K562 (cell line): ENCODE measurements around the gene CENPX. TPM values are rescaled to one million over a fixed set of nuclear protein-coding genes. Genes with fewer than 3 reads are reported as not detected.

Source experiments
- BCOR ChIP-seq: fragments of 450-650 bp; IDR thresholded peaks from 2 replicates; pipeline ENCODE4 v1.6.1; 2016
- DIDO1 ChIP-seq: fragments of 450-650 bp; IDR thresholded peaks from 2 replicates; pipeline ENCODE4 v1.6.1; 2016; ENCODE audit warnings: low read depth, missing biosample characterization, missing genetic modification characterization
- EGR1 ChIP-seq: fragments of 450-650 bp; conservative IDR thresholded peaks from 2 replicates; pipeline ENCODE4 v1.6.1; 2017; ENCODE audit warnings: mild to moderate bottlenecking
- ETV6 ChIP-seq, 3 experiments: fragments of 150-350 bp in 1 of 3; sonication (generic) in 1 of 3; formaldehyde crosslinking in 1 of 3; IDR thresholded peaks; 2 replicates each; pipeline versions ENCODE4 v1.6.1 to v1.8.0; 2014 to 2022; ENCODE audit warnings: borderline replicate concordance in 2 of 3, low read depth in 2 of 3, antibody characterized with exemption in 1 of 3, low read length in 1 of 3, mild to moderate bottlenecking in 1 of 3, missing genetic modification reagents in 1 of 3
- NCOA4 ChIP-seq: fragments of 450-650 bp; IDR thresholded peaks from 2 replicates; pipeline ENCODE4 v1.6.1; 2018; ENCODE audit warnings: mild to moderate bottlenecking; ENCODE audit not compliant: partially characterized antibody
- POLR2B ChIP-seq: fragments of 450-650 bp; IDR thresholded peaks from 2 replicates; pipeline ENCODE4 v1.6.1; 2018; ENCODE audit warnings: low read depth; ENCODE audit not compliant: partially characterized antibody
- PTBP1 ChIP-seq: fragments of 200-400 bp; formaldehyde crosslinking; IDR thresholded peaks from 2 replicates; pipeline ENCODE4 v1.6.1; 2017; ENCODE audit warnings: low read depth, low read length
- RUNX1 ChIP-seq: sonication (generic); IDR thresholded peaks from 2 replicates; pipeline ENCODE4 v1.6.1; 2016; ENCODE audit warnings: antibody characterized with exemption, low read depth
- SRSF1 ChIP-seq: fragments of 200-400 bp; formaldehyde crosslinking; IDR thresholded peaks from 2 replicates; pipeline ENCODE4 v1.6.1; 2017; ENCODE audit warnings: mild to moderate bottlenecking, low read depth, low read length, moderate library complexity
- ZNF57 ChIP-seq: fragments of 450-650 bp; formaldehyde crosslinking; IDR thresholded peaks from 2 replicates; pipeline ENCODE4 v1.4.0; 2020; ENCODE audit warnings: mild to moderate bottlenecking, moderate library complexity
- ZNF778 ChIP-seq: fragments of 450-650 bp; formaldehyde crosslinking; IDR thresholded peaks from 2 replicates; pipeline ENCODE4 v1.4.0; 2020; ENCODE audit warnings: mild to moderate bottlenecking, moderate library complexity
- polyA plus RNA-seq, 8 experiments: library from polyadenylated mRNA; depleted of rRNA in 4 of 8; stranded (reverse) in 5 of 8; unstranded in 3 of 8; fragments of >200 nt; fragmentation: Nextera tagmentation in 2 of 8; fragmentation: Illumina TruSeq in 1 of 8; extraction: Ambion mirVana in 2 of 8; extraction: Trizol in 1 of 8; gene quantifications; 2 replicates each; pipeline versions ENCODE4 v1.2.1 to v1.2.3, GENCODE V29; 2011 to 2014; ENCODE audit warnings: inconsistent platforms in 1 of 8, missing spikeins in 1 of 8
- total RNA-seq, 7 experiments: library from RNA; depleted of rRNA in 6 of 7; stranded (reverse); fragments of >200 nt in 6 of 7; fragmentation: Illumina TruSeq in 2 of 7; extraction: Trizol in 2 of 7; gene quantifications; 2 replicates each; pipeline versions ENCODE4 v1.2.1 to v1.2.3, GENCODE V29; 2011 to 2021; ENCODE audit warnings: low replicate concordance in 1 of 7
- TF ChIP-seq, protein P1 (sequence below), 2 experiments: fragments of 450-650 bp in 1 of 2; sonication (generic) in 1 of 2; formaldehyde crosslinking; conservative IDR thresholded peaks; 2 replicates each; pipeline versions ENCODE4 v1.4.0 to v1.8.1; 2020 to 2022; ENCODE audit warnings: mild to moderate bottlenecking in 1 of 2, missing genetic modification reagents in 1 of 2
- TF ChIP-seq, protein P2 (sequence below), 2 experiments: fragments of 450-650 bp; IDR thresholded peaks; 2 replicates each; pipeline ENCODE4 v1.6.1; 2018; ENCODE audit warnings: mild to moderate bottlenecking in 2 of 2, low read depth in 1 of 2; ENCODE audit not compliant: partially characterized antibody in 2 of 2
- TF ChIP-seq, protein P3 (sequence below): fragments of 450-650 bp; formaldehyde crosslinking; IDR thresholded peaks from 2 replicates; pipeline ENCODE4 v1.4.0; 2020; ENCODE audit warnings: mild to moderate bottlenecking, moderate library complexity
- TF ChIP-seq, protein P4 (sequence below), 2 experiments: IDR thresholded peaks; 2 replicates each; pipeline ENCODE4 v1.6.1; 2012; ENCODE audit warnings: improper control_type of control experiment in 2 of 2, low read depth in 2 of 2, low read length in 2 of 2, borderline replicate concordance in 1 of 2
- TF ChIP-seq, protein P5 (sequence below): fragments of 450-650 bp; IDR thresholded peaks from 2 replicates; pipeline ENCODE4 v1.6.1; 2016; ENCODE audit warnings: borderline replicate concordance

The CENPX gene
- total and polyA plus RNA-seq, 9 of the 15 experiments (the other 6 are each of a cell fraction or from before 2014, with no cell fraction given) = 32.7 to 352 (median 127) TPM

DNA sequence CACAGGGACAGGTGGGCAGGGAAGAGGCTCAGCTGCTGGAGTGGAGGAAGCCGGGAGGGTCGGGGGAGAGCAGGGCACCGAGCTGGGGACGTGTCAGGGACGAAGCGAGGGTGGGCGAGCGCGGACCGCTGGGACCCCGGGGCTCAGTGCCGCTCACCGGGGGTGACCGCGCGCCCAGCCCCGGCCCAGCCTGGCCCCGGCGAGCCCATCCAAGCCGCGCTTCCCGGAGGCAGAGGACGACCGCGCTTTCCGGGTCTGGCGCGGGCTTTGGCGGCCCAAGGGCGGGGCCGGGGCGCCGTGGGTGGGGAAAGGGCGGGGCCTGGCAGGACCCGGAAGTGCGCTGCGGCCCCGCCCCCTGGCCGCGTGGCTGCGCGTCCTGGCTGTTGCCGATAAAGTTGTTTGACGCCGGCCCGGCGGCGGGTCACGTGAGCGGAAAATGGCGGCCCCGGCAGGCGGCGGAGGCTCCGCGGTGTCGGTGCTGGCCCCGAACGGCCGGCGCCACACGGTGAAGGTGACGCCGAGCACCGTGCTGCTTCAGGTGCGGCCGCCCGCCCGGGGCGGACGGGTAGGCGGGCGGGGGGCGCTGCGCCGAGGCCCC, 45.4 kb downstream of the CENPX start, which contains the start of gene ASPSCR1 (continued):
- TF ChIP-seq, protein P1, sequence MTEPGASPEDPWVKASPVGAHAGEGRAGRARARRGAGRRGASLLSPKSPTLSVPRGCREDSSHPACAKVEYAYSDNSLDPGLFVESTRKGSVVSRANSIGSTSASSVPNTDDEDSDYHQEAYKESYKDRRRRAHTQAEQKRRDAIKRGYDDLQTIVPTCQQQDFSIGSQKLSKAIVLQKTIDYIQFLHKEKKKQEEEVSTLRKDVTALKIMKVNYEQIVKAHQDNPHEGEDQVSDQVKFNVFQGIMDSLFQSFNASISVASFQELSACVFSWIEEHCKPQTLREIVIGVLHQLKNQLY (CRISPR knock-in tag; conservative IDR thresholded peaks at IDR 0.05) = no peak
- TF ChIP-seq ETV6 (IDR thresholded peaks at IDR 0.05; ENCODE audit: borderline replicate concordance in 1 of 2, low read depth in 2 of 2, low read length in 1 of 2) (no peak), ETV6 (CRISPR knock-in tag; IDR thresholded peaks at IDR 0.05; ENCODE audit: borderline replicate concordance) (no peak), PTBP1 (no peak), DIDO1 (tag) (no peak; the same call in 1 of the 2 replicates), ZNF57 (no peak), EGR1 (no peak; the same call in 1 of the 2 replicates), ZNF778 (no peak), BCOR (no peak), SRSF1 (no peak), RUNX1 (no peak), NCOA4 (no peak), POLR2B (peak; percentile 51)
- TF ChIP-seq, protein P2, sequence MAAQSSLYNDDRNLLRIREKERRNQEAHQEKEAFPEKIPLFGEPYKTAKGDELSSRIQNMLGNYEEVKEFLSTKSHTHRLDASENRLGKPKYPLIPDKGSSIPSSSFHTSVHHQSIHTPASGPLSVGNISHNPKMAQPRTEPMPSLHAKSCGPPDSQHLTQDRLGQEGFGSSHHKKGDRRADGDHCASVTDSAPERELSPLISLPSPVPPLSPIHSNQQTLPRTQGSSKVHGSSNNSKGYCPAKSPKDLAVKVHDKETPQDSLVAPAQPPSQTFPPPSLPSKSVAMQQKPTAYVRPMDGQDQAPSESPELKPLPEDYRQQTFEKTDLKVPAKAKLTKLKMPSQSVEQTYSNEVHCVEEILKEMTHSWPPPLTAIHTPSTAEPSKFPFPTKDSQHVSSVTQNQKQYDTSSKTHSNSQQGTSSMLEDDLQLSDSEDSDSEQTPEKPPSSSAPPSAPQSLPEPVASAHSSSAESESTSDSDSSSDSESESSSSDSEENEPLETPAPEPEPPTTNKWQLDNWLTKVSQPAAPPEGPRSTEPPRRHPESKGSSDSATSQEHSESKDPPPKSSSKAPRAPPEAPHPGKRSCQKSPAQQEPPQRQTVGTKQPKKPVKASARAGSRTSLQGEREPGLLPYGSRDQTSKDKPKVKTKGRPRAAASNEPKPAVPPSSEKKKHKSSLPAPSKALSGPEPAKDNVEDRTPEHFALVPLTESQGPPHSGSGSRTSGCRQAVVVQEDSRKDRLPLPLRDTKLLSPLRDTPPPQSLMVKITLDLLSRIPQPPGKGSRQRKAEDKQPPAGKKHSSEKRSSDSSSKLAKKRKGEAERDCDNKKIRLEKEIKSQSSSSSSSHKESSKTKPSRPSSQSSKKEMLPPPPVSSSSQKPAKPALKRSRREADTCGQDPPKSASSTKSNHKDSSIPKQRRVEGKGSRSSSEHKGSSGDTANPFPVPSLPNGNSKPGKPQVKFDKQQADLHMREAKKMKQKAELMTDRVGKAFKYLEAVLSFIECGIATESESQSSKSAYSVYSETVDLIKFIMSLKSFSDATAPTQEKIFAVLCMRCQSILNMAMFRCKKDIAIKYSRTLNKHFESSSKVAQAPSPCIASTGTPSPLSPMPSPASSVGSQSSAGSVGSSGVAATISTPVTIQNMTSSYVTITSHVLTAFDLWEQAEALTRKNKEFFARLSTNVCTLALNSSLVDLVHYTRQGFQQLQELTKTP (IDR thresholded peaks at IDR 0.05; ENCODE audit: low read depth in 1 of 2, partially characterized antibody in 2 of 2) = no peak
- TF ChIP-seq, protein P3, sequence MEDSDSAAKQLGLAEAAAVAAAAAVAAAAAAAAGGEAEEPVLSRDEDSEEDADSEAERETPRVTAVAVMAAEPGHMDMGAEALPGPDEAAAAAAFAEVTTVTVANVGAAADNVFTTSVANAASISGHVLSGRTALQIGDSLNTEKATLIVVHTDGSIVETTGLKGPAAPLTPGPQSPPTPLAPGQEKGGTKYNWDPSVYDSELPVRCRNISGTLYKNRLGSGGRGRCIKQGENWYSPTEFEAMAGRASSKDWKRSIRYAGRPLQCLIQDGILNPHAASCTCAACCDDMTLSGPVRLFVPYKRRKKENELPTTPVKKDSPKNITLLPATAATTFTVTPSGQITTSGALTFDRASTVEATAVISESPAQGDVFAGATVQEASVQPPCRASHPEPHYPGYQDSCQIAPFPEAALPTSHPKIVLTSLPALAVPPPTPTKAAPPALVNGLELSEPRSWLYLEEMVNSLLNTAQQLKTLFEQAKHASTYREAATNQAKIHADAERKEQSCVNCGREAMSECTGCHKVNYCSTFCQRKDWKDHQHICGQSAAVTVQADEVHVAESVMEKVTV (CRISPR knock-in tag) = no peak
- TF ChIP-seq, protein P4, sequence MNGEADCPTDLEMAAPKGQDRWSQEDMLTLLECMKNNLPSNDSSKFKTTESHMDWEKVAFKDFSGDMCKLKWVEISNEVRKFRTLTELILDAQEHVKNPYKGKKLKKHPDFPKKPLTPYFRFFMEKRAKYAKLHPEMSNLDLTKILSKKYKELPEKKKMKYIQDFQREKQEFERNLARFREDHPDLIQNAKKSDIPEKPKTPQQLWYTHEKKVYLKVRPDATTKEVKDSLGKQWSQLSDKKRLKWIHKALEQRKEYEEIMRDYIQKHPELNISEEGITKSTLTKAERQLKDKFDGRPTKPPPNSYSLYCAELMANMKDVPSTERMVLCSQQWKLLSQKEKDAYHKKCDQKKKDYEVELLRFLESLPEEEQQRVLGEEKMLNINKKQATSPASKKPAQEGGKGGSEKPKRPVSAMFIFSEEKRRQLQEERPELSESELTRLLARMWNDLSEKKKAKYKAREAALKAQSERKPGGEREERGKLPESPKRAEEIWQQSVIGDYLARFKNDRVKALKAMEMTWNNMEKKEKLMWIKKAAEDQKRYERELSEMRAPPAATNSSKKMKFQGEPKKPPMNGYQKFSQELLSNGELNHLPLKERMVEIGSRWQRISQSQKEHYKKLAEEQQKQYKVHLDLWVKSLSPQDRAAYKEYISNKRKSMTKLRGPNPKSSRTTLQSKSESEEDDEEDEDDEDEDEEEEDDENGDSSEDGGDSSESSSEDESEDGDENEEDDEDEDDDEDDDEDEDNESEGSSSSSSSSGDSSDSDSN (IDR thresholded peaks at IDR 0.05; ENCODE audit: borderline replicate concordance in 1 of 2, low read depth in 2 of 2, low read length in 2 of 2) = no peak
- TF ChIP-seq, protein P5, sequence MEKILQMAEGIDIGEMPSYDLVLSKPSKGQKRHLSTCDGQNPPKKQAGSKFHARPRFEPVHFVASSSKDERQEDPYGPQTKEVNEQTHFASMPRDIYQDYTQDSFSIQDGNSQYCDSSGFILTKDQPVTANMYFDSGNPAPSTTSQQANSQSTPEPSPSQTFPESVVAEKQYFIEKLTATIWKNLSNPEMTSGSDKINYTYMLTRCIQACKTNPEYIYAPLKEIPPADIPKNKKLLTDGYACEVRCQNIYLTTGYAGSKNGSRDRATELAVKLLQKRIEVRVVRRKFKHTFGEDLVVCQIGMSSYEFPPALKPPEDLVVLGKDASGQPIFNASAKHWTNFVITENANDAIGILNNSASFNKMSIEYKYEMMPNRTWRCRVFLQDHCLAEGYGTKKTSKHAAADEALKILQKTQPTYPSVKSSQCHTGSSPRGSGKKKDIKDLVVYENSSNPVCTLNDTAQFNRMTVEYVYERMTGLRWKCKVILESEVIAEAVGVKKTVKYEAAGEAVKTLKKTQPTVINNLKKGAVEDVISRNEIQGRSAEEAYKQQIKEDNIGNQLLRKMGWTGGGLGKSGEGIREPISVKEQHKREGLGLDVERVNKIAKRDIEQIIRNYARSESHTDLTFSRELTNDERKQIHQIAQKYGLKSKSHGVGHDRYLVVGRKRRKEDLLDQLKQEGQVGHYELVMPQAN = no peak
